Endodermal cell (in vitro differentiated cells): Measurements from ENCODE around the gene LIN7A. TPM values are rescaled to one million over a fixed set of nuclear protein-coding genes. Genes with fewer than 3 reads are reported as not detected.
"Not testable (repeated sequence)": the region's sequence is repeated elsewhere in the genome, so short reads cannot be mapped to it uniquely, and the experiment has no call there.

Experiments
- DNase-seq: peaks from one replicate; pipeline ENCODE4 v3.0.0-alpha.2; 2017
- H3K27ac ChIP-seq: 2 replicates; pipeline ENCODE4 v1.5.1; 2013; ENCODE audit warnings: mild to moderate bottlenecking, low read depth, low read length, moderate library complexity
- H3K27me3 ChIP-seq: 2 replicates; pipeline ENCODE4 v1.6.1; 2013; ENCODE audit warnings: mild to moderate bottlenecking, low read length, moderate library complexity; ENCODE audit not compliant: insufficient read depth, control insufficient read depth, poor library complexity, severe bottlenecking
- H3K36me3 ChIP-seq: 2 replicates; pipeline ENCODE4 v1.7.0; 2013; ENCODE audit warnings: mild to moderate bottlenecking, low read length, moderate library complexity; ENCODE audit not compliant: control insufficient read depth, insufficient read depth
- H3K4me1 ChIP-seq: one replicate; pipeline ENCODE4 v1.7.0; 2013; ENCODE audit warnings: low read length; ENCODE audit not compliant: control insufficient read depth, insufficient read depth
- H3K4me3 ChIP-seq: 2 replicates; pipeline ENCODE4 v1.5.1; 2013; ENCODE audit warnings: mild to moderate bottlenecking, low read length, moderate library complexity
- H3K9ac ChIP-seq: 2 replicates; pipeline ENCODE4 v1.6.1; 2013; ENCODE audit warnings: mild to moderate bottlenecking, low read length, moderate library complexity; ENCODE audit not compliant: poor library complexity, severe bottlenecking; ENCODE audit errors: extremely low read depth
- H3K9me3 ChIP-seq: 2 replicates; pipeline ENCODE4 v1.6.1; 2013; ENCODE audit warnings: mild to moderate bottlenecking, low read length, moderate library complexity; ENCODE audit not compliant: control insufficient read depth
- H3K27ac Mint-ChIP-seq: 2 replicates; pipeline ENCODE4 v1.8.0; 2020; ENCODE audit warnings: mixed read lengths
- H3K27me3 Mint-ChIP-seq: 2 replicates; pipeline ENCODE4 v1.8.0; 2021; ENCODE audit warnings: mild to moderate bottlenecking, mixed read lengths; ENCODE audit not compliant: insufficient read depth
- H3K36me3 Mint-ChIP-seq: 2 replicates; pipeline ENCODE4 v1.8.0; 2020; ENCODE audit warnings: low read depth, mixed read lengths
- H3K4me1 Mint-ChIP-seq: 2 replicates; pipeline ENCODE4 v1.8.0; 2020; ENCODE audit warnings: mixed read lengths
- H3K4me3 Mint-ChIP-seq: 2 replicates; pipeline ENCODE4 v1.8.0; 2020; ENCODE audit warnings: mild to moderate bottlenecking, moderate library complexity, mixed read lengths
- H3K9me3 Mint-ChIP-seq: 2 replicates; pipeline ENCODE4 v1.8.0; 2020; ENCODE audit warnings: mild to moderate bottlenecking, mixed read lengths
- WGBS, 2 experiments: methylation state at CpG; one replicate each; pipeline versions ENCODE4 v1.1.5 to v1.1.7; 2013; ENCODE audit warnings: missing lambda C conversion rate in 2 of 2, mixed read lengths in 1 of 2; ENCODE audit not compliant: insufficient coverage in 1 of 2, insufficient read length in 1 of 2; 5-methylcytosine and 5-hydroxymethylcytosine counted together
- total RNA-seq, 2 donors: library from RNA; stranded (reverse); fragmentation: NEBNext Ultra II Directional in 1 of 2; extraction: Animal tissue kit (Norgen Biotek cat#: 25700) in 1 of 2; gene quantifications; 2 replicates in 1 of 2; 3 replicates in 1 of 2; pipeline ENCODE4 v1.2.1, GENCODE V29; 2021
- TF ChIP-seq, protein P1 (sequence below): fragments of 200-600 bp; sonication (generic); conservative IDR thresholded peaks from 2 replicates; pipeline ENCODE4 v1.5.0; 2021; ENCODE audit warnings: antibody characterized with exemption, mild to moderate bottlenecking

LIN7A gene
- total RNA-seq, 2 donors from 2014 or later = 19.3 to 27.2 TPM

DNA sequence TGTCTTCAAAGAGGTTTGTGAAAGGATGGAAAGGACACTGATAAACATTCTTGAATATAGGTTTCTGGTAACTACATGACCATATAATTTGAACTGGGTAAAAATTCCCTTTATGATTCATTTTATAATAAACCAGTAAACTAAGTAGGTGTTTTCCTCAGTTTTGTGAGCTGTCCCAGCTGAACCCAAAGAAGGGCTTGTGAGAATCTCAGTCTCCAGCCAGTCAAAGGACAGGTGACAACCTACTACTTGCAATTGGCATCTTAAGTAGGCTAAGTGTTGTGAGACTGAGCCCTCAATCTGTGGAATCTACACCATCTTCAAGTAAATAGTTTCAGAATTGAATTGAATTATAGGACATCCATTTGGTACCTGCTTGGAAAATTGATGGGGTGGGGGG lies 145.9 kb downstream of the LIN7A start:
- Histone ChIP-seq H3K4me3 (no peak overlapping the region), H3K9ac (no peak overlapping the region), H3K36me3 (peaks cover 6% of the 10 kb centered on the region), H3K27me3 (no peaks in the 10 kb centered on the region), H3K9me3 (no peaks in the 10 kb centered on the region), H3K4me1 (peaks cover 14% of the 10 kb centered on the region), H3K27ac (no peak overlapping the region)
- TF ChIP-seq, protein P1, sequence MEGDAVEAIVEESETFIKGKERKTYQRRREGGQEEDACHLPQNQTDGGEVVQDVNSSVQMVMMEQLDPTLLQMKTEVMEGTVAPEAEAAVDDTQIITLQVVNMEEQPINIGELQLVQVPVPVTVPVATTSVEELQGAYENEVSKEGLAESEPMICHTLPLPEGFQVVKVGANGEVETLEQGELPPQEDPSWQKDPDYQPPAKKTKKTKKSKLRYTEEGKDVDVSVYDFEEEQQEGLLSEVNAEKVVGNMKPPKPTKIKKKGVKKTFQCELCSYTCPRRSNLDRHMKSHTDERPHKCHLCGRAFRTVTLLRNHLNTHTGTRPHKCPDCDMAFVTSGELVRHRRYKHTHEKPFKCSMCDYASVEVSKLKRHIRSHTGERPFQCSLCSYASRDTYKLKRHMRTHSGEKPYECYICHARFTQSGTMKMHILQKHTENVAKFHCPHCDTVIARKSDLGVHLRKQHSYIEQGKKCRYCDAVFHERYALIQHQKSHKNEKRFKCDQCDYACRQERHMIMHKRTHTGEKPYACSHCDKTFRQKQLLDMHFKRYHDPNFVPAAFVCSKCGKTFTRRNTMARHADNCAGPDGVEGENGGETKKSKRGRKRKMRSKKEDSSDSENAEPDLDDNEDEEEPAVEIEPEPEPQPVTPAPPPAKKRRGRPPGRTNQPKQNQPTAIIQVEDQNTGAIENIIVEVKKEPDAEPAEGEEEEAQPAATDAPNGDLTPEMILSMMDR = no peak
- peaks cover 18% of the 10 kb centered on the region for H3K9me3 Mint-ChIP-seq
- H3K27me3 Mint-ChIP-seq = no peaks in the 10 kb centered on the region
- no peak for DNase-seq
- peaks cover 30% of the 10 kb centered on the region for H3K36me3 Mint-ChIP-seq
- H3K4me3 Mint-ChIP-seq = no peak overlapping the region
- H3K27ac Mint-ChIP-seq = no peak overlapping the region
- H3K4me1 Mint-ChIP-seq = peaks cover 40% of the 10 kb centered on the region

DNA sequence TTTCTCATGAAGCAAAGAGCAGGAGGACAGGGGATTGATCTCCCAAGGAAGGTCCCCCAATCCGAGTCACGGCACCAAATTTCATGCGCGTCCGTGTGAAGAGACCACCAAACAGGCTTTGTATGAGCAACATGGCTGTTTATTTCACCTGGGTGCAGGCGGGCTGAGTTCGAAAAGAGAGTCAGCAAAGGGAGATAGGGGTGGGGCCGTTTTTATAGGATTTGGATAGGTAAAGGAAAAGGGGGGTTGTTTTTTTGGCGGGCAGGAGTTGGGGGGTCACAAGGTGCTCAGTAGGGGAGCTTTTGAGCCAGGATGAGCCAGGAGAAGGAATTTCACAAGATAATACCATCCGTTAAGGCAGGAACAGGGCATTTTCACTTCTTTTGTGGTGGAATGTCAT lies 149.3 kb downstream of the LIN7A start:
- not testable (repeated sequence) for H3K9me3 ChIP-seq, H3K36me3 ChIP-seq, H3K9ac ChIP-seq, H3K27me3 ChIP-seq, H3K27me3 Mint-ChIP-seq, H3K27ac ChIP-seq, H3K4me1 ChIP-seq
- WGBS, 2 experiments = 84 to 86% methylated on average over 5 to 10 of the region's 10 CpGs
- H3K4me3 ChIP-seq = peak overlapping the region; percentile 75
- H3K9me3 Mint-ChIP-seq = peaks cover 18% of the 10 kb centered on the region
- H3K36me3 Mint-ChIP-seq = peaks cover 32% of the 10 kb centered on the region
- DNase-seq = peak; percentile 55
- peak overlapping the region; percentile 62 for H3K4me3 Mint-ChIP-seq
- H3K27ac Mint-ChIP-seq = peak overlapping the region; percentile 90
- H3K4me1 Mint-ChIP-seq = peaks cover 48% of the 10 kb centered on the region

DNA sequence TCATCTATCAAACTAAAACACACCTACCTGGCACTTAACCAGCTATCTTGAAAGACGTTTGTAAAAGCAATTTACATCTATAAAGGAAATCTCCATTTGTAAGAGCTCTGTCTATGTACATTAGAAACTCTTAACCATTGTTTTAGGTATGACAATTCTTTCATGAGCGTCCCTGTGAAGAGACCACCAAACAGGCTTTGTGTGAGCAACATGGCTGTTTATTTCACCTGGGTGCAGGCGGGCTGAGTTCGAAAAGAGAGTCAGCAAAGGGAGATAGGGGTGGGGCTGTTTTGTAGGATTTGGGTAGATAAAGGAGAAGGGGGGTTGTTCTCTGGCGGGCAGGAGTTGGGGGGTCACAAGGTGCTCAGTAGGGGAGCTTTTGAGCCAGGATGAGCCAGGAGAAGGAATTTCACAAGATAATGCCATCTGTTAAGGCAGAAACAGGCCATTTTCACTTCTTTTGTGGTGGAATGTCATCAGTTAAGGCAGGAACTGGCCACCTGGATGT lies 154.7 kb downstream of the LIN7A start:
- not testable (repeated sequence) for H3K4me1 ChIP-seq, H3K27me3 Mint-ChIP-seq, H3K9ac ChIP-seq, H3K27ac ChIP-seq, H3K27me3 ChIP-seq
- Histone ChIP-seq H3K4me3 (peak overlapping the region; percentile 66), H3K36me3 (peaks cover 21% of the 10 kb centered on the region), H3K9me3 (peaks cover 38% of the 10 kb centered on the region)
- H3K36me3 Mint-ChIP-seq = peaks cover 56% of the 10 kb centered on the region
- H3K9me3 Mint-ChIP-seq = peaks cover 32% of the 10 kb centered on the region
- H3K27ac Mint-ChIP-seq = peak overlapping the region; percentile 89
- 34% methylated on average over 5 of the region's 5 CpGs; no CpG with 5 or more reads in 1 of the 2 experiments for WGBS, 2 experiments
- DNase-seq = peak; percentile 68
- peak overlapping the region; percentile 62 for H3K4me3 Mint-ChIP-seq
- peaks cover 67% of the 10 kb centered on the region for H3K4me1 Mint-ChIP-seq

DNA sequence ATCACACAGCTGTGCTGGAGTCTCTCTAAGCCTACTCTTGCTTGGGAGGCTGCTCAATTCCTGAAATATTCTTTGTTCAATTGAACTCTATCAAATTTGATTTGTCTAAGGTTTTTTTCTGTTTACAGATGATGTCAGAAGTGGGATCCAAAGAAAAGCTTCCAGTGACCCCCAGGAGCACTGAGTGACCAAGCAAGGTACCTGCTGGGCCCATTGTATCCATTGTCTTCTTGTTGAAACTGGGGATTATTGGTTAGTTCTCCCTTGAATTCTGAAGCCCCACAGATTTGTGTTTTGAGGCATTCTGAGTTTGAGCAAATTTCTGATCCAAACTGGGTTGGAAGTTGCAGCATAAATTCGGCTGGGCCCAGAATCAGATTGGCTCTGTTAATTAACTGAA lies 156.4 kb downstream of the LIN7A start:
- Mint-ChIP-seq H3K9me3 (peaks cover 38% of the 10 kb centered on the region), H3K36me3 (peaks cover 60% of the 10 kb centered on the region), H3K4me1 (peaks cover 62% of the 10 kb centered on the region), H3K4me3 (peak overlapping the region; percentile 62), H3K27me3 (no peaks in the 10 kb centered on the region), H3K27ac (peak overlapping the region; percentile 88)
- no peak overlapping the region for H3K27ac ChIP-seq
- H3K27me3 ChIP-seq = no peaks in the 10 kb centered on the region
- no peak for DNase-seq
- no peak overlapping the region for H3K9ac ChIP-seq
- TF ChIP-seq, protein P1 = no peak
- peaks cover 38% of the 10 kb centered on the region for H3K36me3 ChIP-seq
- H3K9me3 ChIP-seq = peaks cover 55% of the 10 kb centered on the region
- peaks cover 8% of the 10 kb centered on the region for H3K4me1 ChIP-seq
- H3K4me3 ChIP-seq = peak overlapping the region; percentile 66
- 67 to 77% methylated on average over 1 of the region's 1 CpG for WGBS, 2 experiments
